Endodermal cell (in vitro differentiated cells): ENCODE data around the gene KLF7. TPM values are rescaled to one million over a fixed set of nuclear protein-coding genes. Genes with fewer than 3 reads are reported as not detected.

Experiments used
- DNase-seq: peaks from one replicate; pipeline ENCODE4 v3.0.0-alpha.2; 2017
- H3K27ac ChIP-seq: 2 replicates; pipeline ENCODE4 v1.5.1; 2013; ENCODE audit warnings: mild to moderate bottlenecking, low read depth, low read length, moderate library complexity
- H3K27me3 ChIP-seq: 2 replicates; pipeline ENCODE4 v1.6.1; 2013; ENCODE audit warnings: mild to moderate bottlenecking, low read length, moderate library complexity; ENCODE audit not compliant: insufficient read depth, control insufficient read depth, poor library complexity, severe bottlenecking
- H3K36me3 ChIP-seq: 2 replicates; pipeline ENCODE4 v1.7.0; 2013; ENCODE audit warnings: mild to moderate bottlenecking, low read length, moderate library complexity; ENCODE audit not compliant: control insufficient read depth, insufficient read depth
- H3K4me1 ChIP-seq: one replicate; pipeline ENCODE4 v1.7.0; 2013; ENCODE audit warnings: low read length; ENCODE audit not compliant: control insufficient read depth, insufficient read depth
- H3K4me3 ChIP-seq: 2 replicates; pipeline ENCODE4 v1.5.1; 2013; ENCODE audit warnings: mild to moderate bottlenecking, low read length, moderate library complexity
- H3K9ac ChIP-seq: 2 replicates; pipeline ENCODE4 v1.6.1; 2013; ENCODE audit warnings: mild to moderate bottlenecking, low read length, moderate library complexity; ENCODE audit not compliant: poor library complexity, severe bottlenecking; ENCODE audit errors: extremely low read depth
- H3K9me3 ChIP-seq: 2 replicates; pipeline ENCODE4 v1.6.1; 2013; ENCODE audit warnings: mild to moderate bottlenecking, low read length, moderate library complexity; ENCODE audit not compliant: control insufficient read depth
- H3K27ac Mint-ChIP-seq: 2 replicates; pipeline ENCODE4 v1.8.0; 2020; ENCODE audit warnings: mixed read lengths
- H3K27me3 Mint-ChIP-seq: 2 replicates; pipeline ENCODE4 v1.8.0; 2021; ENCODE audit warnings: mild to moderate bottlenecking, mixed read lengths; ENCODE audit not compliant: insufficient read depth
- H3K36me3 Mint-ChIP-seq: 2 replicates; pipeline ENCODE4 v1.8.0; 2020; ENCODE audit warnings: low read depth, mixed read lengths
- H3K4me1 Mint-ChIP-seq: 2 replicates; pipeline ENCODE4 v1.8.0; 2020; ENCODE audit warnings: mixed read lengths
- H3K4me3 Mint-ChIP-seq: 2 replicates; pipeline ENCODE4 v1.8.0; 2020; ENCODE audit warnings: mild to moderate bottlenecking, moderate library complexity, mixed read lengths
- H3K9me3 Mint-ChIP-seq: 2 replicates; pipeline ENCODE4 v1.8.0; 2020; ENCODE audit warnings: mild to moderate bottlenecking, mixed read lengths
- CTCF ChIP-seq: fragments of 200-600 bp; sonication (generic); conservative IDR thresholded peaks from 2 replicates; pipeline ENCODE4 v1.5.0; 2021; ENCODE audit warnings: antibody characterized with exemption, mild to moderate bottlenecking
- WGBS, 2 experiments: methylation state at CpG; one replicate each; pipeline versions ENCODE4 v1.1.5 to v1.1.7; 2013; ENCODE audit warnings: missing lambda C conversion rate in 2 of 2, mixed read lengths in 1 of 2; ENCODE audit not compliant: insufficient coverage in 1 of 2, insufficient read length in 1 of 2; 5-methylcytosine and 5-hydroxymethylcytosine counted together
- total RNA-seq, 2 donors: library from RNA; stranded (reverse); fragmentation: NEBNext Ultra II Directional in 1 of 2; extraction: Animal tissue kit (Norgen Biotek cat#: 25700) in 1 of 2; gene quantifications; 2 replicates in 1 of 2; 3 replicates in 1 of 2; pipeline ENCODE4 v1.2.1, GENCODE V29; 2021

The KLF7 gene
- total RNA-seq, 2 donors from 2014 or later: 27.4 to 27.8 TPM

- Histone ChIP-seq H3K27ac (no peak overlapping the region), H3K9ac (no peak overlapping the region), H3K27me3 (no peaks in the 10 kb centered on the region), H3K4me1 (peaks cover 25% of the 10 kb centered on the region), H3K9me3 (peaks cover under 1% of the 10 kb centered on the region), H3K36me3 (peaks cover 88% of the 10 kb centered on the region), H3K4me3 (no peak overlapping the region)
- Mint-ChIP-seq H3K9me3 (no peaks in the 10 kb centered on the region), H3K4me3 (no peak overlapping the region), H3K36me3 (peaks cover 27% of the 10 kb centered on the region), H3K27ac (no peak overlapping the region), H3K4me1 (peaks cover 69% of the 10 kb centered on the region), H3K27me3 (no peaks in the 10 kb centered on the region)
- TF ChIP-seq CTCF: no peak
- 83 to 93% methylated on average over 2 of the region's 2 CpGs for WGBS, 2 experiments
- no peak for DNase-seq
Measured at GRCh38 chr2:207136874-207137273, 28.9 kb downstream of the KLF7 start.

- peaks cover 92% of the 10 kb centered on the region for H3K36me3 ChIP-seq
- H3K4me1 ChIP-seq: peaks cover 17% of the 10 kb centered on the region
- H3K27me3 ChIP-seq: no peaks in the 10 kb centered on the region
- peaks cover 60% of the 10 kb centered on the region for H3K4me1 Mint-ChIP-seq
- no peaks in the 10 kb centered on the region for H3K27me3 Mint-ChIP-seq
- H3K9me3 ChIP-seq: peaks cover 7% of the 10 kb centered on the region
- 92% methylated on average over 7 to 9 of the region's 9 CpGs for WGBS, 2 experiments
- H3K36me3 Mint-ChIP-seq: peaks cover 35% of the 10 kb centered on the region
- no peak overlapping the region for H3K4me3 Mint-ChIP-seq
- peak overlapping the region; percentile 65 for H3K27ac Mint-ChIP-seq
- TF ChIP-seq CTCF: no peak
- DNase-seq: no peak
- no peak overlapping the region for H3K4me3 ChIP-seq
- H3K27ac ChIP-seq: peak overlapping the region; percentile 14
- H3K9me3 Mint-ChIP-seq: no peaks in the 10 kb centered on the region
- H3K9ac ChIP-seq: no peak overlapping the region
Measured at GRCh38 chr2:207135801-207136457, 29.8 kb downstream of the KLF7 start.

- H3K4me3 Mint-ChIP-seq: no peak overlapping the region
Measured at GRCh38 chr2:207135340-207135739, 30.4 kb downstream of the KLF7 start.

More at GRCh38 chr2:207135340-207135739, 30.4 kb downstream of the KLF7 start:
- Mint-ChIP-seq H3K27ac (peak overlapping the region; percentile 36), H3K36me3 (peaks cover 37% of the 10 kb centered on the region), H3K27me3 (no peaks in the 10 kb centered on the region), H3K4me1 (peaks cover 56% of the 10 kb centered on the region), H3K9me3 (no peaks in the 10 kb centered on the region)
- Histone ChIP-seq H3K9ac (no peak overlapping the region), H3K36me3 (peaks cover 94% of the 10 kb centered on the region), H3K4me3 (no peak overlapping the region), H3K4me1 (peaks cover 12% of the 10 kb centered on the region), H3K9me3 (peaks cover 7% of the 10 kb centered on the region), H3K27me3 (no peaks in the 10 kb centered on the region), H3K27ac (no peak overlapping the region)
- no peak for DNase-seq
- WGBS, 2 experiments: 83% methylated on average over 1 of the region's 1 CpG; no CpG with 5 or more reads in 1 of the 2 experiments
- TF ChIP-seq CTCF: no peak
